ENCODE data around the gene RPN2.

GRCh38 chr20:37147250-37147649, 31.9 kb upstream of the RPN2 start:
- no peak for TF ChIP-seq CTCF (IDR thresholded peaks at IDR 0.05)
- no peak for TF ChIP-seq POLR2A (IDR thresholded peaks at IDR 0.05)

All from heart left ventricle (tissue), 13 donors.